HK-2 (cell line): Measurements from ENCODE around the gene EMX2.

Experiments
- DNase-seq: peaks from one replicate; pipeline ENCODE4 v3.0.0-alpha.2; 2018; ENCODE audit not compliant: unreplicated experiment

The EMX2 gene

GRCh38 chr10:117532003-117532385 lies 10.6 kb upstream of the EMX2 start:
- DNase-seq, result no peak

- DNase-seq, result no peak
Observed at GRCh38 chr10:117532451-117533107, 10.0 kb upstream of the EMX2 start.

GRCh38 chr10:117533507-117534281 lies 8.9 kb upstream of the EMX2 start:
- no peak for DNase-seq

DNA sequence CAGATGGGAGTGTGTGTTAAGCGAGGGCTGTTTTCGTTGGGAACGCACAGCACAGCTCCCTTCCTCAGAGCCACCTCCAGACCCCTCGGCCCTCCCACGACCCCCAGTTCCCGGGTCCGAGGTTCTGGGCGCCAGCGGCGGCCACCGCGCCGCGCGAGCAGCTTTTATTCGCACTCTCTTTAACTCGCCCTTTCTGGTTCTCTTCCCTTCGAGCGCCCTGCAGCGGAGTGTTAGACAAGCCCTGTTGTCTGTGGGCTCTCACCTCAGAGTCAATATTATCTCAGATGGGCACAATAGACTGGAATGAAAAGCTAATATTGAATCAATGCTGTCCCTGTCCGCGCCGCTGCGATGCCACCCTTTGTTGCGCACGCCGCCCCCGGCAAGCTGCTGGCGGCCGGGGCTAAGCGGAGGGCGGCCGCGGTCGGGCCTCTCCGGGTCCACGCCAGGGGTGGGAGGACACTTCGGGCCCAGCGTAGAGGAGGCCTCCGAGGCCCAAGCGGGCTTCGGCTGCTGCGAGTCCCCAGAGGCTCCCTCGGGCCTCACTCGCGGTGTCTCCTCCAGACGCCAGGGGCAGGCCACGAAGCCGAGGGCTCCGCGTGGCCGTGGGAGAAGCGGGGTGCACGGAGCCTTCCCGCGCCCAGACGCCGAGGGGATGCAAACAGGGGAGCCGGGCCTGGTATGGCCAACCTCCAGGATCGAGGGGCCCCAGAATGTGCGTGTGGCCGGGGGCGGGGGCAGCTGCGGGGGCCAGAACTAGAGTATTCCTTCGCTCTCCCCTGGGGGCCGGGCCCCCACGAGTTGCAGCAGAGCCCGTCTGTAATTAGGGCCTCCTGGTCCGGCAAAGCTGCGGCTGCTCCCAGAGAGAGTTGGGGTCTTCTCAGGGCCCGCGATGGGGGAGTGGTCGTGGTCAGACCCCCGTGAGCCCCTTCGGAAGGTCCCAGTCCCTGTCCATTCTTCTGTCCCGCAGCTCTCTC lies 7.9 kb upstream of the EMX2 start:
- no peak for DNase-seq

DNA sequence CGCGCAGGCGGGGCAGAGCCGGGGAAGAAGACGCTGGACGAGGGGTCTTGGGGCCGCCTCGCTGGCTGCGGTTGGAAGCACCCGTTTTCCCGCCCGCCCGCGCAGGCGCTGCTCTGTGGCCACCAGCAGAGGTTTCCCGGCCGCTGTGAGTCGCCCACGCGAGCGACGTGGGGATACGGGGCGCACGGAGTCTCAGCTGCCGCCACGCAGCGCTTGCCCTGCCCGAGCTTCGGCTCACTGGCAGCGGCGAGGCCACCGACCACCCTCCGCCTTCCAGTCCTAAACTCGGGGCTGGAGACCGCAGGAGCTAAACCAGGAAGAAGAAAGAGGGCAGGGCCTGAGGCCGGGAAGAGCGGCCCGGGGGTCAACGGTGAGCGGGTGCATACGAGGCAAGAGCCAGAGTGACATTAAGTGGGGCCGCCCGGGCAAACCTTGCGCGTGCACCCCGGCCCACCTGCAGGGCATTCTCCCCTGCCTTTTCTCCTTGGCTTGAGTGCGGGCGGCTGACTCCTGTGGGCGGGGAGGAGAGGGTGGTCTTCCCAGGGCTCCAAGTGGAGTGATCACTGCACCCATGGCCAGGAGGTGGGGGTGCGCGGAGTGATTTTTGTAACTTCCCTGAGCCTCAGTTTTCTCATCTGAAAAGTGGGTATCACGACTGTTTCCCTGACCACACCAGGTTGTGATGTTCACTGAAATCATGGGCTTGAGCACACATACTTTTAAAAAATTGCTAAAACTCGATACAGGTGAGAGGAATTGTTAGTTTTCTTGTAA lies 7.1 kb upstream of the EMX2 start:
- DNase-seq, result no peak

DNA sequence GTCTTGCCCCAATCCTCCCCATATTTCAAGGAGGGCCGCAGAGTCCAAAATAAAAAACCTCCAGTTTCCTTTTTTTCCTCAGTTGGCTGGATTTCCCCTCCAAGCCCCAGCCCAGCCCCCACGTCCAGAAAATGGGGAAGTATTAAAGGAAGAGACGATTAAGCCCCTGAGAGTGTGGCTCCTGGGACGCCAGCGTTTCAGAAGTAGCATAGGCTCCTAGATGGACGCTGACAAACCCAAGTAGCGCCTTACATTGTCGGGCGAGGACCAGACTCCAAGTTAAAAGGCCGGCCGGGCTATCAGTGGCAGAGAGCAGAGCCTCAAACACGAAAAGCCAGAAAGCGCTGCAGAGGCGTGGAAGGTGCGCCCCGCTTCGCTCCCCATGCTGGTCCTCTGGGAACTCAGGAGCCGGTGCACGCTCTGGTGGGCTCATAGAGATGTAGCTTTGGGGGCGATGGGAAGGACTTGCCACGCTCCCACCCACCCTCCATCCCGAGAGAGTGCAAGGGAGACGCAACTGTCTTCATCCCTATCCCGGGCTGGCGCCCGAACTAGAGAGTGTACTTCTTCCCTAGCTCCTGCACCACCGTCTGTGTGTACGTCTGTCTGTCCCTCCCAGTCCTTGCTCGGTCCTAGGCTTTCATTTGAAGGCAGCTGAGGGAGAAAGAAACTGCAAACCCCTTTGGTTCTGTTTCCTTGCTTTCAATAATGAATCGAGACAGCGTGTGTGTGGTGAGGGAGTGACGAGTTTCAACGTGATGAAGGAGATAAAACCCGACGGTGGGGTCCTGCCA lies 6.3 kb upstream of the EMX2 start:
- no peak for DNase-seq

DNA sequence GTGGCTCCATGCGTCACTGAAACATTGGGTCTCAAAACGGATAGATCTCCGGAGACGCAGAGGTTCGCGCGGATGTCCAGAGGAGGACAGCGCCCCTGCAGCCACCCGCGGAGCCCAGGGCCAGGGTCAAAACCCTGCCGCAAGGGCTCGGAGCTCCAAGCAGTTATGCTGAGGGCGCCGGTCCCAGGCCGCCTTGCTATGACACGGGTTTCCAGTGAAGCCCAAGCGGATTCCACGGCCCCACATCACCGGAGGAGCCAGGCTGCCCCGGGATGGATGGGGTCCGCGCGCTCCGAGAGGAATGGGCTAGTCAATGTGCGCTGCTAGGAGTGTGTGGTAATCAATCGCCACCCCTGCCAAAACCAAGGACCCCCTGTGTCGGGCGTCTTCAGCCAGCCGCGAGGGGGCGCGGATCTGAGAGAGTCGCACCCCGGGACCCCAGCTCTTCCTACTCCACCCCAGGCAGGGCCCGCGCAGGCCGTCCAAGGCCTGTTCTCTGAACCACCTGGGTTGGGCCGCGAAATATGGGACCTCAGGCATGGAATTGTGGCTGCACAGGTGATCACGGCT lies 5.6 kb upstream of the EMX2 start:
- no peak for DNase-seq

GRCh38 chr10:117537436-117537903 lies 5.1 kb upstream of the EMX2 start:
- peak; percentile 58 for DNase-seq

GRCh38 chr10:117537904-117538524 lies 4.5 kb upstream of the EMX2 start:
- DNase-seq, result no peak

DNA sequence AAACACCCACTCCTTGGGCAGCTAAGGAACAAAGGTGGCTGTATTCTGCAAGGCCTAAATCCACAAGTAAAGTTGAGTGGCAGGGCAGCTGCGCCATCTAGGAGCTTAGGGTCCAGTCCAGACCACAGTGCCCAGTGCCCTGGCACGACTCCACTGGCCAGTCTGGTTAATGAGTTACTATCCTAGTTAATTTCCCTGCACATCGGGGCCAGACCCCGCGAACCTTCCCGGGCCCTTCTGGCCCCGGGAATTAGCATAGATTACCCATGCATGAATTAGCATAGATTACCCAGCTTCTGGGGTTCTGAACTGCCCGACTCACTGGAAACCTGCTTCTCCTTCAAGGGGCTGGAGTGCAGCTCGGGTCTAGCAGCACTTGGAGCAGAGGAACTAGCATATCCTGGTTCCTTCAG lies 3.2 kb upstream of the EMX2 start:
- DNase-seq, result no peak

GRCh38 chr10:117539903-117540639 lies 2.5 kb upstream of the EMX2 start:
- no peak for DNase-seq

DNA sequence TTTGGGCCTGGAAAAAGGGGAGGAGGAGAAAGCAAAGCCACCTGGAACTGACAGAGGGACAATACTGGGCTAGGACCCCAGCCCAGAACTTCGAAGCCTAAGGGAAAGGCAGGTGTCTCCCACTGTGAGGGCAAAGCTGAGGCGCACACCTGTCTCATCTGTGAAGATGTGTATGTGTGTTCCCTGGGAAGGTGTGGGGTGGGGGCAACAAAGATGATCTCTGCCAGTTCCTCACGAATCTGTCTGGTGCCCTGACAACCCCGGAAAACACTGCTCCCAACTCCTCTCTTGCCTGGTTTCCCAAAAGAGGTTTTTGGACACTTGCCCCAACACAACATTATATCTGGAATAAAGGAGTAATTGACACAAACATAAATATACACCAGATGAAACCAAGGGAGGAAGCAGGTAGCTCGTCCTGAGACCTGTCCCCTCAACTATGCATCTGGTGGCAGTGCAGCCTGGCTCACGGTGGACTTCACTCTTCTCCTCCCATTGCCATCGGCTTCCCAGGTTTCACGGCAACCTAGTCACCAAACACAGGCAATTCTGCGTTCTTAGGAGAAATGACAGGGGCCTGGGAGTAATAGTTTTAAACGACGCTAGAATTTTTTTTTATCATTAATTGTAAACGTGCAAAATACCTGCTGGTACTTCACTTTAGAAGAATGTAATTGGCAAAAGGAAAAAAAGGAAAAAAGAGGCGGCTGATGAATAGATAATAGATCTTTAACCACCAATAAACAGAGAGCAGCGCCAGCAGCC lies 1.7 kb upstream of the EMX2 start:
- DNase-seq, result no peak

- no peak for DNase-seq
Observed at GRCh38 chr10:117541405-117541908, 1.1 kb upstream of the EMX2 start.

- no peak for DNase-seq
Observed at GRCh38 chr10:117541909-117542705, 439 bp upstream of the EMX2 start.

DNA sequence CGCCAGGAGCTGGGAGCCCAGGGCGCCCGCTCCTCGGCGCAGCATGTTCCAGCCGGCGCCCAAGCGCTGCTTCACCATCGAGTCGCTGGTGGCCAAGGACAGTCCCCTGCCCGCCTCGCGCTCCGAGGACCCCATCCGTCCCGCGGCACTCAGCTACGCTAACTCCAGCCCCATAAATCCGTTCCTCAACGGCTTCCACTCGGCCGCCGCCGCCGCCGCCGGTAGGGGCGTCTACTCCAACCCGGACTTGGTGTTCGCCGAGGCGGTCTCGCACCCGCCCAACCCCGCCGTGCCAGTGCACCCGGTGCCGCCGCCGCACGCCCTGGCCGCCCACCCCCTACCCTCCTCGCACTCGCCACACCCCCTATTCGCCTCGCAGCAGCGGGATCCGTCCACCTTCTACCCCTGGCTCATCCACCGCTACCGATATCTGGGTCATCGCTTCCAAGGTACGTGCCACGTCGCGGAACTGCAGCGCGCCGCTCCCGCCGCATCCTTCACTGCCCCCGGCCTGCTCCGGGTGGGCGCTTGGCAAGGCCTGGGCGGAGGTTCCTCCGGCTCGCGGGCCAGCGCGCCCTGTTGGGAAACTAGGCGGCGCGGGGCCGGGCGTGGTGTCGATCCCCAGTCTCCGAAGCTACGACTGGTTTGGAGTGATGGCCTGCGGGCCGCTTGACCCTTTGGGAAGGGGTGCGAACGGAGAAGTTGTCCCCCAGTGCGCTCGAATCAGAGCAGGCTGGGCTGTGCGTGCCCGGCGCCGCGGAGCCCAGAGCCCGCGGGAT lies 868 bp downstream of the EMX2 start:
- DNase-seq, result no peak

DNA sequence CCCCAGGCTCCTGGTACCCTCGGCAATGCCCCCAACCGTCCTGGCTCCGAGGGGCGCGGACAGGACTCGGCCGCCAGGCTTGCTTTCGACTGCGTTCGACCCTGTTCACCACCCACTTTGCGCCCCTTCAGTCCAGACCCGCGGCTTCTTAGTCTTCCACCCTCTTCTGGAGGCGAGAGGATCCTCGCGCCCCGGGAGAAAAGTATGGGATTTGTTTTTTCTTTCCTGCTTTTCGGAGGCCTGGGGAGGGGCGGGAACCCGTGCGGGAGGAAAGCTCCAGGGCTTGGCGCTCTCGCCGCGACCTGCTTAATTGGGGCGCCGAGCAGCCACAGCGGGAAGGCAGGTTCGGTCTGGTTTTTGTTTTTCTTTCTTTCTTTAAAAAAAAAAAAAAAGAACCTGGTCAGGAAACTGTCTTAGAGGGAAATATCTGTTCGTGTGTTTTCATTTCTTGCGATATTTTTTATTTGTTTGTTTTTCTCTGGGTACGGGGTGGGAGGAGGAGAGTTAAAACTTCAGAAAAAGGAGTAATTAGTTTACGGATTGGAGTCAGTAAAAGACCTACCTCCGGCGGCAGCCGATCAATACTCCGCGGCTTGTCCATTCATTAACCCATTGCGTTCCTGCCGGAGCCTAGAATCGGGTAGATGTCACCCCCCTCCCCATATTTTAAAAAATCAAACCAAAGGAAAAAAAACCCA lies 1.6 kb downstream of the EMX2 start:
- DNase-seq, result no peak
